Uterus (tissue), 2 donors: ENCODE measurements around the gene GTPBP2.

ENCODE experiments used
- CTCF ChIP-seq, 4 experiments: fragments of 200-600 bp in 2 of 4; fragments of 450-650 bp in 2 of 4; sonication (generic) in 2 of 4; IDR thresholded peaks; one replicate each; pipeline ENCODE4 v1.5.1; 2016 to 2019; ENCODE audit warnings: antibody characterized with exemption in 4 of 4, mild to moderate bottlenecking in 2 of 4, moderate library complexity in 1 of 4
- POLR2A ChIP-seq, 2 donors: fragments of 450-650 bp; IDR thresholded peaks; one replicate each; pipeline ENCODE4 v1.6.1; 2016; ENCODE audit warnings: antibody characterized with exemption in 2 of 2, mild to moderate bottlenecking in 1 of 2, moderate library complexity in 1 of 2

DNA sequence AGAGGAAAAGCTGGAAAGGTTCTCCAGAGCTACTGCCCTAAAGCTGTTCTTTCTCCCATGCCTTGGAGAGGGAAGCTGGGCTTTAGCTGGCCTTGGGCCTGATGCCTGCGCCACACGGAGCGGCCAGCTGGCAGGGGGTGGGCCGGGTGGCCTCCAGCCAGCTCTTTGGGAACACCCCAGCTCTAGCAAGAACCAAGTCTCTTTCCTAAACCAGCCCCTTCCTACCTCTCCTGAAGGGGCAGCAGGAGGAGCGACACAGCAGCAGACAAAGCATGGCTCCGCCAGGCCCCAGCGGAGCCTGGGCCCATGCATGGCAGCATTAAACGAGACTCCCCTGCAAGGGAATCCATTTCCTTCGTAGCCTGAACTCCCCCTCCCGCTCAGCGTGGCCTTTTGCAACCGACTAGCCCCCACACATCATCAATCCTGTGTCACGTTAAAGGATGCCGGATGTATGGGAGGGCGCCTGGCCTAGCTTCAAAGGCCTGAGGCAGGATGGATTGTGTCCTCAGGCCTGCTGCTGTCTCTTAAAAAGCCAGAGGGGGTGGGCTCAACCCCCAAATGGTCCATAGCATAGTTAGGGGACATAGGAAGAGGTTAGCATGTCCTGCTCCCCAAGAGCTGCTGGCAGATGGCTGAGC lies 44.5 kb upstream of the GTPBP2 start:
- TF ChIP-seq CTCF (IDR thresholded peaks at IDR 0.05) (no peak), POLR2A (IDR thresholded peaks at IDR 0.05) (no peak)
